ENCODE data around the gene GABBR2. TPM values are rescaled to one million over a fixed set of nuclear protein-coding genes. Genes with fewer than 3 reads are reported as not detected.
"Not testable (repeated sequence)": the region's sequence is repeated elsewhere in the genome, so short reads cannot be mapped to it uniquely, and the experiment has no call there.

The GABBR2 gene
- total RNA-seq, 1 donor from 2014 or later, result not detected

GRCh38 chr9:98518556-98518955 lies 190.2 kb downstream of the GABBR2 start:
- intact Hi-C loops (cut with micrococcal nuclease), result no loop called here

GRCh38 chr9:98517761-98518160 lies 191.0 kb downstream of the GABBR2 start:
- intact Hi-C loops (cut with micrococcal nuclease), result no loop called here

- intact Hi-C loops (cut with micrococcal nuclease), result no loop called here
These were observed 191.7 kb downstream of the GABBR2 start for GRCh38 chr9:98516897-98517503.

- intact Hi-C loops (cut with micrococcal nuclease), result no loop called here
These were observed 192.4 kb downstream of the GABBR2 start for GRCh38 chr9:98516205-98516896.

GRCh38 chr9:98515506-98516204 lies 193.1 kb downstream of the GABBR2 start:
- intact Hi-C loops (cut with micrococcal nuclease), result no loop called here

- intact Hi-C loops (cut with micrococcal nuclease), result no loop called here
These were observed 193.9 kb downstream of the GABBR2 start for GRCh38 chr9:98514841-98515240.

GRCh38 chr9:98508217-98508919 lies 200.4 kb downstream of the GABBR2 start:
- intact Hi-C loops (cut with micrococcal nuclease), result not testable (repeated sequence)

GRCh38 chr9:98506422-98507054 lies 202.2 kb downstream of the GABBR2 start:
- intact Hi-C loops (cut with micrococcal nuclease), result no loop called here

- intact Hi-C loops (cut with micrococcal nuclease), result no loop called here
These were observed 204.1 kb downstream of the GABBR2 start for GRCh38 chr9:98504298-98505282.

GRCh38 chr9:98503867-98504266 lies 204.9 kb downstream of the GABBR2 start:
- intact Hi-C loops (cut with micrococcal nuclease), result no loop called here

- intact Hi-C loops (cut with micrococcal nuclease), result no loop called here
These were observed 205.8 kb downstream of the GABBR2 start for GRCh38 chr9:98502976-98503325.

GRCh38 chr9:98502311-98502975 lies 206.3 kb downstream of the GABBR2 start:
- intact Hi-C loops (cut with micrococcal nuclease), result no loop called here

GRCh38 chr9:98501819-98502218 lies 206.9 kb downstream of the GABBR2 start:
- intact Hi-C loops (cut with micrococcal nuclease), result no loop called here

GRCh38 chr9:98501259-98501658 lies 207.5 kb downstream of the GABBR2 start:
- intact Hi-C loops (cut with micrococcal nuclease), result not testable (repeated sequence)

- intact Hi-C loops (cut with micrococcal nuclease), result no loop called here
These were observed 208.3 kb downstream of the GABBR2 start for GRCh38 chr9:98500337-98500919.

- intact Hi-C loops (cut with micrococcal nuclease), result no loop called here
These were observed 213.2 kb downstream of the GABBR2 start for GRCh38 chr9:98495530-98495929.

GRCh38 chr9:98494852-98495251 lies 213.9 kb downstream of the GABBR2 start:
- intact Hi-C loops (cut with micrococcal nuclease), result no loop called here

- intact Hi-C loops (cut with micrococcal nuclease), result no loop called here
These were observed 216.9 kb downstream of the GABBR2 start for GRCh38 chr9:98491828-98492227.

- intact Hi-C loops (cut with micrococcal nuclease), result no loop called here
These were observed 217.5 kb downstream of the GABBR2 start for GRCh38 chr9:98491231-98491651.

Measured in T-helper 1 cell treated with Interleukin-12 subunit alpha and Interleukin-12 subunit beta and Interleukin-4 antibody, amounts not matched to agents 30 ng/mL and 1 ng/mL, for 36 hours (primary cell).